ENCODE measurements around the gene COL17A1.

Gene COL17A1

DNA sequence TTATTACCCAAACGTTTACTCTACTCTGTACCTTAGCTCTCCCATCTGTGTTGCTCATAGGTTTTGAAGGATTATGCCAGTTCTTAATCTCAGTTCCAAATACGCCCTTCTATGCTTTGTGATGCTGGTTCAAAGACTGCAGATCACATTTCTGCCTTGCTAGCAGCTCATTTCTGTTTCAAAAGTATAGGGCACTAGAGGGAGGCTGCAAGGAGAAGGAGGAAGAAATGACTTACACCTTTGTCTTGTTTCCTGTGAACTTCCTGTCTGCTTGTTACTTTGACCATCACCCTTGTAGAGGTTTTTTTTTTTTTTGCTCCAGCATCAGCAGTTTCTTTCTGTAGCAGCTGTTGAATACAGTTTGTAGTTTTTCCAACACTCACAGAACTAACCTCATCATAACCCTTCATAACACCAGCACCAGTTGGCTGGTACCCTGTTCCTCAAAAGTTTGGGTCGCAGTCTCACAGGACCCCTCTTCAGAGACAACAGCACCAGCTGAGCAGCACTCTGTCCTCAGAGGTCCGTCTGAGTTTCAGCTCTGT, 102.2 kb downstream of the COL17A1 start:
- peak; percentile 11 to 13 for DNase-seq

DNA sequence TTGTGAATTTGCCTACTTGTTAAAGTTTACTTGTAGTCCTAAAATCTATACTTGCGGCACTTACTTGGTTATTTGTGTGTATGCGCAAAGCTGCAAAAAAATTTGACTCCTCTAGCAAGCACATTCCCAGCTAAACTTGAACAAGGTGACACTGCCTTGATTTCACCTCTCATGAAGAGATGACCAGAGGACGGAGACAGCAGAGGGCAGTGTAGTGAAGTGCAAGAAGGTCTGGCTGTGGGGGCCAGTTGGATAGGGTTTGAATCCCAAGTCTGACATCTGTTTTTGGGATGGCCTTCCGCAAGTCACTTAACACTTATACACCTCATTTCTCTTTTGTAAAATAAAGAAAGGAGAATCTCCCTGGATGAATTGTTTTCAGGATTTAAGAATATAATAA, 103.0 kb downstream of the COL17A1 start:
- no peak for DNase-seq

All from activated CD4-positive, alpha-beta T cell treated with anti-CD3 and anti-CD28 coated beads for 4 hours (primary cell).